SKM-1 (cell line): Measurements from ENCODE around the gene ANXA8.

Experiments used
- DNase-seq: peaks from one replicate; lab custom pipeline; 2025; ENCODE audit not compliant: unreplicated experiment; lab: John Stamatoyannopoulos, UW

Gene ANXA8

DNA sequence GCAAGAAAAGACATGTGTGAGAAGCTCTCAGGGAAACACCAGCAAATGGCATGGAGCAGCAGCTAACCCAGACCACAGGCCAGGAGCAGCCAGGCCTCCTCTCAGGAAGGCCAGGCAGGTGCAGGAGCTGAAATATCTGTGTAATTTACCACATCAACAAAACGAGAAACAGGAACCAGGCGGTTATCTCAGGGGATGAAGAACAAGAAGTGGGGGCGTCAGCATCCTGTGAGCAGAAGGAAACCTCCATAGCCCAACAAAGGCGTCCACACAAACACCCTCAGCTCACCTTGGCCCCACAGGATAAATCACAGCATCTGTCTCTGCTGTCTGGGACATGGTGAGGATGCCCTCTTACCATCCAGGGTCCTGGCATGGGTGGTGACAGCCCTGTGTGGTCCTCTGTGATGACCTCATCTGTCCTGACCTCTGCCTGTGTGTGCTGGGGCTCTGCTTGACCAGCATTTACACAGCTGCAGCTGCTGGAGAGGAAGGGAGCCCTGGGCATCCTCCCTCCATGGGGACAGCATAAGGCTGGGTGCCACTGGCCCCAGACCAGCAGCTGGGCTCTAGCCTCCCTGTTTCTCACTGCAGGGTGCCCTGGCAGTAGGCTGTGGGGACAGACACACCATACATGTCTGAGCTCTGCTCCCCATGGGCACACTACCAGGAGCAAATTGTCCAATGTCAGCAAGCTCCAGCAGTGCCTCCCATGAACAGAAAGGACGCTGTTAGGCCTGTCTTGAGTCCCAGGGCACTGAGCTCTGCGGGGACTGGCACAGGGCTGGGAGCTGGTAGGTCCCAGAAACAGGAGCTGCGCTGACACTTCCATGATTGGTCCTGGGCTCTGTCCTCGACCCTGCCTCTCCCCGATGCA is 34.6 kb downstream of the ANXA8 start:
- DNase-seq: no peak

- no peak for DNase-seq
These were observed 36.2 kb downstream of the ANXA8 start for GRCh38 chr10:47447705-47448104.

GRCh38 chr10:47447209-47447608 is 36.7 kb downstream of the ANXA8 start:
- DNase-seq: no peak

DNA sequence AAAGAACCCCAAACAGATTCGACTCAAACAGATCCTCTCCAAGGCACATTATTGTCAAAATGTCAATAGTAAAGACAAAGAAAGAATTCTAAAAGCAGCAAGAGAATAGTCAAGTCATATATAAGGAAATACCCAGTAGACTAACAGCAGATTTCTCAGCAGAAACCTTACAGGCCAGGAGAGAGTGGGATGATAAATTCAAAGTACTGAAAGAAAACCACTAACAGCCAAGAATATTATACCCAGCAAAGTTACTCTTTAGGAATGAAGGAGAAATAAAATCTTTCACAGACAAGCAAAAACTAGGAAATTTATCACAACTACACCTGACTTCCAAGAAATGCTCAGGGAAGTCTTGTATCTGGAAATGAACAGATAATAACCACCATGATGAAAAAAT is 38.2 kb downstream of the ANXA8 start:
- DNase-seq: no peak

GRCh38 chr10:47444047-47444446 is 39.9 kb downstream of the ANXA8 start:
- DNase-seq: no peak

- no peak for DNase-seq
These were observed 40.8 kb downstream of the ANXA8 start for GRCh38 chr10:47443145-47443544.

- DNase-seq: no peak
These were observed 41.6 kb downstream of the ANXA8 start for GRCh38 chr10:47442351-47442750.

DNA sequence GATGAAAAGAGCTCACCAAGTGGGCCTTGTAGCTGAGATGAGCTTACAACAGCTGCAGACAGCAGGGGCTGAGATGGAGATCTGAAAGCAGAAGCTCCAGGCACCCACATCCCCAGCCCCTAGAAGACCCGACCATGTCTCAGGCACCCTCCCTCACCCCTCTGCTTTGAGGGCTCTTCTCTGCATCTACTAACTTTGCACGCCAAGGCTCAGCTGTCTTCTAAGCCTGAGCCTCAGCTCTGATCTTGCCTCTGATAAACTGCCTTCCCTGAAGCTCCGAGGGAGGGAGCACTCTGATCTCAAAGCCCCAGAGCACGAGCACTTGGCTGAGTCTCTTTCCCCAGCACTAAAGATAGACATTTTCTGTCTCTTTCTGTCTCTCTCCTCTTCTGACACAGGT is 42.0 kb downstream of the ANXA8 start:
- DNase-seq: no peak

GRCh38 chr10:47440207-47440606 is 43.7 kb downstream of the ANXA8 start:
- no peak for DNase-seq

DNA sequence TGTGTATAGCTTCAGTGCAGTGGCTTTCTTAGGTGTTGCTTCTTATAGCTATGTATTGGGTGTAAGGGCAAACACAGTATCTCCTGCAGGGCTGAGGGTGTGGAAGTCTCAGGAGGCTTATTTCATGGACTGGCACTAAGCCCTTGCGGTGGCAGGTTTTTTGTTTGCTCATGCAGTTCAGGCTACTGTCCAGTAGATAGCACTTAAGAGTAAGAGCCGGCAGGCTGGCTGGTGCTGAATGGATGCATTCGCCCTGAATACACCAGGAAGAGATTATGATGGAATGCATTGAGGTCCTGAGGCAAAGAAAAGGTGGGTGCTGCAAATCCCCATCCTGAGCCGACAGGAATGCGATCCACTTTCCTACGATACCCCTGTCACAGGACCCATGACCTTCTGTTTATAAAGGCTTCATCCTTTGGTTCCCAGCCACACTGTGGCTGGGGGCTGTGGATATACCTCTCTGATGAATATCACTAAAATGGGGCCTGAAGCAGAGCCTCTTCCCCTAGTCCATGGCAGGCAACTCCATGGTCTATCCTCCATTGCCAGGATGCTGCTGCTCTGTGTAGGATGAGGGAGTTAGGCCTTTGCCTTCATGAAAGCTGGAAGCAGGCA is 44.9 kb downstream of the ANXA8 start:
- DNase-seq: no peak

GRCh38 chr10:47435081-47435480 is 48.8 kb downstream of the ANXA8 start:
- no peak for DNase-seq

DNA sequence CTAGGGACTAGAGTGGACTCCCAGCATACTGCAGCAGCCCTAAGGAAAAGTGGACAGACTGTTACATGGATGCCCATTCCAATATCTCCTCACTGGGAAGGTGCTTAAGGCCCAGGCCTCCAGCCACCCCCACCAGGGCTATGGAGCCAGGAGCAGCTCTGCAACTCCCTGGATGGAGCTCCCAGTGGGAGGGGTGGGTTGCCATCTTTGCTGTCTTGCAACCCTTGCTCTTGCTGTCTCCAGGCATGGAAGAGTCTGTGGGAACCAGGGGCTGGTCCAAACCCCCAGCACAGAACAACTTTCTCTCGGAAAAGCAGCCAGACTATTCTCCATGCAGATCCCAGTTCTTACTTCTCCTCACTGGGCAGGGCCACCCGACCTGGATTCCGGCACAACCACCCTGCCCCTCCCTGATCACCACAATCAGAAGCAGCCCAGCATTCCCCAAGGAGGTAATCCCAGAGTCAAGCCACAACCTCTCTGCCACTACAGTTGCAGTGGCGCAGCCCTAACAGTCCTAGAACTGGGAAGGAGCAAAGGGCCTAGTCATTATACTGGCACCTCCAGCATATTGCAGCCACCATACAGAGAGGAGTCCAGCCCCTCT is 58.0 kb downstream of the ANXA8 start:
- no peak for DNase-seq

DNA sequence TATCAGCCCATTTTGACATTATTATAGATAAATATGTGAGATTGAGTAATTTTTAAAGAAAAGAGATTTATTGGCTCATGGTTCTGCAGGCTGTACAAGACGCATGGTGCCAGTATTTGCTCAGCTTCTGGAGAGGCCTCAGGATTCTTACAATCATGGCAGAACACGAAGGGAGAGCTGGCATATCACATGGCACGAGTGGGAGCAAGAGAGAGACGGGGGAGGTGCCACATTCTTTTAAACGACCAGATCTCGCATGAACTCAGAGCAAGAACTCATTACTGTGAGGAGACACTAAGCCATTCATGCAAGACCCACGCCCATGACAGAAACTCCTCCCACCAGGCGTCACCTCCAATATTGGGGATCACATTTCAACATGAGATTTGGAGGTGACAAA is 59.7 kb downstream of the ANXA8 start:
- no peak for DNase-seq

DNA sequence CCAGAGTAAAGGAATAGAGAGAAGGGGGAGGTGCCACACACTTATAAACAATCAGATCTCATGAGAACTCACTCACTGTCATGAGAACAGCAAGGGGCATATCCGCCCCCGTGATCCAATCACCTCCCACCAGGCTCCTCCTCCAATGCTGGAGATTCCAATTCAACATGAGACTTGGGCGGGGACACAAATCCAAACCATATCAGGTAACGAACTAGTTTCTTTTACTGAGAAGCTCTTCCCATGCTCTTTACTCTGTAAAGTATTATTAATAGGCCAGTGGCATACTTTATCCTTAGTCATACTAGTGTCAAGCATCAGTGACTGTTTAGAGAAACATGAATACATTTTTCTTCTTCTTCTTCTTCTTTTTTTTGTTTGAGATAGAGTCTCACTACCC is 60.4 kb downstream of the ANXA8 start:
- DNase-seq: no peak

DNA sequence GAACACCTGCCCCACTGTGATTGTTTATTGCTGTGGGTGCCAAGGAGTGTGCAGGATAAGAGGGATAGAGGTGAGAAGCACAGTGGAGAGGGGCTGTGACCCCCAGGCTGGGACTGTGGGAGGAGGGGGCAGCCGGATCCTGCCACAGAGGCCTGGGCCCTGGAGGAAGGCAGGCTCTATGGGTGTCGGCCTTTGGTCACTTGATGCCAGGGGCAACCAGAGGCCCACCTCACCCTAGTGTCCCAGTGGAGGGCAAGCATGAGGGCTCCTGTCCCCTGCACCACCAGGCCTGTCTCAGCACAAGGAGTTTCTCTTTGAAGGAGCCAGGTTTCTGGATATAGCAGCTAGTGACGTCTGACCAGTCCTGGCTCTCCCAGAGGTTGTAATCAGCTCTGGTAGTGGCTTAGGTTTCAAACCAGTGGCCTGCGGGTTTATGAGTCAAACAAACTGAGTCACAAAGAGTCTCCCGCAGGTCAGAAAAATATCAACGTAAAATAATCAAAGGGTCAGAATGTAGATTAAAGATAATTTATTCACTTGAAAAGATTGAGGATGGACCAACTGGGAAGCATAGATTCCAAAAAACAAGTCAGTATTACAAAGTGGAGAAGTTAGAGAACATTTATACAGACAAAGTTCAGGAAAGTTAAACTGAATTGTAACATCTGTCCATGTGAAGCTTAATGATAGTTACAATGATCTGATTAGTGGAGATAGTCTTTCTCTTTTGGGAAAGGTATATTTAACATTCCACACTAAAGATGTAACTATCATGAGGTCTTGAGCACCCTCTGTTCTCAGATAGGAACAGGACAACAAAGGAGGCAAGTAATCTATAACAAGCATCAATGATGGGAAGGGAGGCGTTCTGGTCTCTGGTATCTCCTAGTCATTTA is 62.6 kb downstream of the ANXA8 start:
- no peak for DNase-seq

DNA sequence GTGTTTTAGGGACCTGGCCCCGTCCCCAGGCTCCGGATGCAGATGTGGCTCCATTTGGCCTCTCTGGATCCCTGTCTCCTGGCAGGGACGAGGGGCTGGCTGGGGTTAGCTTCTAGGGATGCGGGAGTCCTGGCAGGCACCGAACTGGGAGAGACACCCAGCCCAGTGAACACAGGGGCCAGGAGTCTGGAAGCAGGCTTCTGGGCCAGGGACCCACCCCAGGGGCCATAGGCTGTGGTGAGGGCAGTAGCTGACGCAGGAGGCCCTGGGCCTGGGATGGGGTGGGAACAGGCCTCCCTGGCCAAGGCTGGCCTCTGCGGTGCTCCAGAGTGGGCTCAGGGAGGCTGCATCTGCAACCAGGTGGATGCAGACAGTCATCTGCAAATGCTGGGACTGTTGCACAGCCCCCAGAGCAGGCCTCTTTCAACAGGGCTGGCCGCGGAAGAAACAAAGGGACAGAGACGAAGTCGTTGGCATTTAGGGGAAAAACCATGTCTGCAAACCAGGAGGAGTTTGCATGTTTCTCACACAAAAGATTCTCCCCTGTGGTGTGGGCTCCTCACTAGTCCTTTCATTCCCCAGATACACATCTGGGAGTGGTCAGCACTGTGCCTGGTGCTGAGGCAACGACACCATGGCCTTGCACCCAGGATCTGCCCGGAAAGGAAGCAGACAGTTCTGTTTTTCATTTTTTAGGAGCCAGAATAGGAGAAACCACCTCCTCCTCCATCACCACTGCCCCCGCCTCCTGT is 63.4 kb downstream of the ANXA8 start:
- DNase-seq: no peak

DNA sequence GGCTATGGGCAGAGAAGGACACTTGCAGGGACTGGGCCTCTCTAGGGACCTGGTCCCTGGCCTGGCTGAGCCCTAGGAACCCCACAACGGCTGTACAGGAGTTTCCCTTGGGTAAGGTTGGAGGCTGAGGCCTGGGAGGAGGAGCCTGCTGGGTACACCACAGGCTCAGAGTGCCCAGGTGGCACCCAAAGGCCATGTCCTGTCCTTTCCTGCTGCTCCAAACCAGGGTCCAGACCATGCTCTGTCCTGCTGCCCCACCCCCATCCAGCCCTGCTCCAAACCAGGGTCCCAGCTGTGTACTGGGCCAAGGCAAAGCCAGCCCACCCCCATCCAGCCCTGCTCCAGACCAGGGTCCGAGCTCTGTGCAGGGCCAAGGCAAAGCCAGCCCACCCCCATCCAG is 64.5 kb downstream of the ANXA8 start:
- DNase-seq: no peak

GRCh38 chr10:47418966-47419365 is 64.9 kb downstream of the ANXA8 start:
- DNase-seq: no peak

GRCh38 chr10:47418321-47418720 is 65.6 kb downstream of the ANXA8 start:
- DNase-seq: no peak
